Right cardiac atrium (tissue), 5 donors: ENCODE results near the gene FAM151A. TPM values are rescaled to one million over a fixed set of nuclear protein-coding genes. Genes with fewer than 3 reads are reported as not detected.
A peak's percentile ranks its signal among the peaks of the same experiment; 100 is the strongest.

Experiments used
- ATAC-seq, 2 donors: fragments of 200-7000 bp; cut with Tn5 transposase; one replicate each; pipeline versions ENCODE4 v1.8.0 to v1.9.1; 2020; ENCODE audit warnings: moderate library complexity in 2 of 2, mild to moderate bottlenecking in 1 of 2
- DNase-seq, 3 donors: peaks; one replicate each; pipeline ENCODE4 v3.0.0-alpha.2; 2020
- H3K27ac ChIP-seq: one replicate; pipeline ENCODE4 v1.5.1; 2013; ENCODE audit warnings: mild to moderate bottlenecking, low read length, control low read depth, moderate library complexity
- H3K27me3 ChIP-seq: one replicate; pipeline ENCODE4 v1.6.1; 2013; ENCODE audit not compliant: control insufficient read depth, insufficient read depth
- H3K4me1 ChIP-seq: one replicate; pipeline ENCODE4 v1.6.1; 2013; ENCODE audit warnings: low read length; ENCODE audit not compliant: control insufficient read depth, insufficient read depth
- H3K4me3 ChIP-seq: one replicate; pipeline ENCODE4 v1.5.1; 2013; ENCODE audit warnings: low read length, control low read depth
- H3K9me3 ChIP-seq: one replicate; pipeline ENCODE4 v1.6.1; 2013; ENCODE audit warnings: low read length; ENCODE audit not compliant: control insufficient read depth
- WGBS: extraction: QIAGEN DNeasy Blood & Tissue Kit; methylation state at CpG from one replicate; pipeline ENCODE4 v1.1.7; 2013; 5-methylcytosine and 5-hydroxymethylcytosine counted together
- intact Hi-C, 4 donors: fragments of 100-400 bp; cut with DNase I; formaldehyde crosslinking; loops; one replicate each; pipeline versions ENCODE4 v1.11.0 to v1.14.0; 2022 to 2023
- polyA plus RNA-seq: library from polyadenylated mRNA; stranded (reverse); fragments of 200-250 nt; gene quantifications from one replicate; pipeline ENCODE4 v1.2.3, GENCODE V29; 2013
- total RNA-seq, 4 donors: library from RNA; stranded (reverse); fragmentation: NEBNext Ultra II Directional; extraction: Animal tissue kit (Norgen Biotek cat#: 25700); gene quantifications; one replicate each; pipeline ENCODE4 v1.2.1, GENCODE V29; 2021
- donor health status: healthy with polysubstance abuse.
- donor health status: DM: no; HTN: yes; CAD: no.
- donor health status: DM: no; HTN: no; CAD: no.
- donor health status: DM: no; HTN: yes; CAD: no; lungs with severe emphysema.
- donor health status: DM: yes; HTN: yes; CAD: no.

FAM151A gene
- total and polyA plus RNA-seq, 5 donors = 0.15 to 0.72 (median 0.51) TPM; not detected in 1

DNA sequence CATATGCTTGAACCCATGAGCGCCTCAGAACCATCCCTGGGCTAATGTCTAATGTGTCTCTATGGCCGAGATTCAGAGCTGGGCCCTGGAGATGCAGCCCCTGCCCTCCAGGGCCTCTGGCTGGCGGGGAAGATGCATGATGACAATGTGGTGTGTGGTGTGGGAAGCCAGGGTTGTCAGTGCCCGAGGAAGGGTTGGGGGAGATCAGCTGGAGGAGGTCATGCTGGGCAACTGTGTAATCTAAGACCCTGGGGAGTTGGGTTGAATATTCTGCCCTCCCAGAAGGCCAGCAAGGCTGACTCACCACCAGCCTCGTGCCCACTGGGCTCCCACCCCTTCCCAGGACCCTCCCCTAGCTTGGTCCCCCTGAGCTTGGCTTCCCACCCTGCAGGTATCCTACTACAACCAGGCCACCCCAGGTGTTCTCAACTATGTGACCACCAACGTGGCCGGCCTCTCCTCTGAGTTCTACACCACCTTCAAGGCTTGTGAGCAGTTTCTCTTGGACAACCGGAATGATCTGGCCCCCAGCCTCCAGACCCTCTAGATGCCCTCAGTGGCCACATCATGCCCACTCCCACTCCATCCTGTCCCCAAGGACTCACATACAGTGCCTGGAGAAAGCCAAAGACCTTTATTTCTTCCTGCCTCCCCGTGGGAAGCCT lies 14.6 kb downstream of the FAM151A start:
- DNase-seq = peak in 1 of 3 donors; percentile 9
- 75% methylated on average over 9 of the region's 9 CpGs for WGBS

DNA sequence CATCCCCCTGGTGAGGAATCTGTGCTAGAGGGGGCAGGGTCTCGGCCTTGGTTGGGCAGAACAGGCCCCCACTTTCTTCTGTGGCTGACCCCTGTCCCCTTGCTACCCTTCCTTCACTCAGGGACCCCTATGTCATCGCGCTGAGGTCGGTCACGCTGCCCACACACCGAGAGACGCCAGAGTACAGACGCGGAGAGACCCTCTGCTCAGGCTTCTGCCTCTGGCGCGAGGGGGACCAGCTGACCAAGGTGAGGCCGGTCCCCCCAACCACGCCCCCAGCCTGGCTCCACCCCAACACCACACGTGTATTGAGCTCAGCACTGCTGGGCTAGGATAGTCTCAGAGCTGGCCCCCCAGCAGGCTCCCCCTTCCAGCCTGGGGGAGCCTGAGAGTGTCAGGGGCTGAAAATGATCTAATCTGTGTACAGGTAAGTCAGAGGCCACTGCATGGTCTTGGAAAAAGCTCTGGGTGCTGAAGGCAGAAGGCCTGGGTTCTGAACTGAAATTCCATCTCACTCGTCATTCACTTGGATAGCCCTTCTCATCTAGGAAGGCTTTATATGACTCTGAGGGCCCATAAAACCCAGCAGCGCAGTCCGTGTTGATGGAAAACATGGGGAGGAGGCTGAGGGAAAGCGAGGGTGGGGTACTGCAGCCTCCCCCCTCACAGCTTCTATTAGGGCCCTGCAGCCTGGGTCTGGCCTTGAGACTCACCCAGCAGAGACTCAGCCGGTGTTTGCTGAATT lies 15.3 kb downstream of the FAM151A start:
- intact Hi-C loops = no loop called here
- H3K9me3 ChIP-seq = no peaks in the 10 kb centered on the region
- H3K4me3 ChIP-seq = no peak overlapping the region
- no peaks in the 10 kb centered on the region for H3K27me3 ChIP-seq
- no peak for ATAC-seq
- H3K4me1 ChIP-seq = no peaks in the 10 kb centered on the region
- WGBS = 86% methylated on average over 19 of the region's 19 CpGs
- no peak overlapping the region for H3K27ac ChIP-seq
- DNase-seq = peak in 1 of 3 donors; percentile 44

More for the DNA sequence above, 14.6 kb downstream of the FAM151A start:
- Histone ChIP-seq H3K4me3 (no peak overlapping the region), H3K4me1 (no peaks in the 10 kb centered on the region), H3K27me3 (no peaks in the 10 kb centered on the region), H3K27ac (no peak overlapping the region), H3K9me3 (no peaks in the 10 kb centered on the region)
- intact Hi-C loops = no loop called here
- ATAC-seq = no peak

DNA sequence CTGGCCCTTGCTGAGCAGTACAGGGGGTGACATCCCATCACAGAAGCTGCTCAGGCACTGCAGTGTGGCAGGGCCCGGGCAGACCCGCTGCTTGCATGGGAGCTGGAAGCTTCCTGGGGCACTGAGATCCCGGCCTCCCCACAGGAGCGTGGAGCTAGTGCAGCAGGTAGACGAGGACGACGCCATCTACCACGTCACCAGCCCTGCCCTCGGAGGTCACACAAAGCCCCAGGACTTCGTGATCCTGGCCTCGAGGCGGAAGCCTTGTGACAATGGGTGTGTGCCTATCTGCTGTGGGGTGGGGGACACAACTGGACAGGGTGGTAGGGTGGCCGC lies 16.4 kb downstream of the FAM151A start:
- WGBS = 91% methylated on average over 13 of the region's 13 CpGs
- no peak overlapping the region for H3K4me3 ChIP-seq

DNA sequence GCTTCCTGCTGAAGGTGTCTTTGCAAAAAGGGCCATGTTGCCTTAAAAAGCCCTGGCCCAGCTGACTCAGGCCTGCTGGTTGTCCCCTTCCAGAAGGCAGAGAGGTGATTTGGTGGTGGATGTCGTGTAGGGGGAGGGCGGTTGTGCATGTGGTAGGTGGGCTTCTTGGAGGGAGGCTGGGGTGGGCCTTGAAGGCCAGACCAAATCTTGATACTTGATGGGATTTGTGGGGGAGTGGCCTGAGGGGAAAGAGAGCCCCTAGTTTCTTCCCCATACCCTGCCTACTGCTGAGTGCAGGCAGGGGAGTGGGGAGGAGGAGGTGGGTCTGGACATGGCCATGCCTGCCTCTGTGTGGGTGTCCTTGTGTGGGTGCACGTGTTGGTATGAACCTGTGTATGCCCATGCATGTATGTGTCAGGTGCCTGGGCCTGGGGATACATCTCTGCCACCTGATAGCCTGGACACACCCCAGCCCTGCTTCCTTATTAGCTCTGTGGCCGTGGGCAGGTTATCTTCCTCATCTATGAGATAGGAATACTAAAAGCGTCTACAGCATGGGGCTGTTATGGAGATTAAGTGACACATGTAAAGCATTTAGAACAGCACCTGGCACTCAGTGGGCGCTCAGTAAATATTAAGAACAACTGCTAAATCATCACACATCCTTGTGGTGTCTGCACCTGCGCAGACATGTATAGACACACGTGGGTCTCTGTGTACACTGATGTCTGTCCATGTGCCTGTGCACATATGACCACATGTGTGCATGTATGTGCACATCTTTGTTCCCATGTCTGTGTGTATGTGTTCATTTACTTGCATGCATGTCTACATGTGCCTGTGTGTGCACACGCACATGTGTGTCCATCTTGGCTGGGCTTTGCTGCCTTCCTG lies 17.0 kb downstream of the FAM151A start:
- no peak for ATAC-seq
- 82% methylated on average over 9 of the region's 9 CpGs for WGBS
- intact Hi-C loops = no loop called here
- Histone ChIP-seq H3K4me1 (no peaks in the 10 kb centered on the region), H3K9me3 (no peaks in the 10 kb centered on the region), H3K27me3 (no peaks in the 10 kb centered on the region), H3K27ac (no peak overlapping the region), H3K4me3 (no peak overlapping the region)
- DNase-seq = peak in 1 of 3 donors; percentile 21

More for the DNA sequence above, 16.4 kb downstream of the FAM151A start:
- intact Hi-C loops = no loop called here
- H3K4me1 ChIP-seq = no peaks in the 10 kb centered on the region
- no peaks in the 10 kb centered on the region for H3K9me3 ChIP-seq
- ATAC-seq (no peak), DNase-seq (peak in 1 of 3 donors; percentile 39)
- no peaks in the 10 kb centered on the region for H3K27me3 ChIP-seq
- no peak overlapping the region for H3K27ac ChIP-seq

DNA sequence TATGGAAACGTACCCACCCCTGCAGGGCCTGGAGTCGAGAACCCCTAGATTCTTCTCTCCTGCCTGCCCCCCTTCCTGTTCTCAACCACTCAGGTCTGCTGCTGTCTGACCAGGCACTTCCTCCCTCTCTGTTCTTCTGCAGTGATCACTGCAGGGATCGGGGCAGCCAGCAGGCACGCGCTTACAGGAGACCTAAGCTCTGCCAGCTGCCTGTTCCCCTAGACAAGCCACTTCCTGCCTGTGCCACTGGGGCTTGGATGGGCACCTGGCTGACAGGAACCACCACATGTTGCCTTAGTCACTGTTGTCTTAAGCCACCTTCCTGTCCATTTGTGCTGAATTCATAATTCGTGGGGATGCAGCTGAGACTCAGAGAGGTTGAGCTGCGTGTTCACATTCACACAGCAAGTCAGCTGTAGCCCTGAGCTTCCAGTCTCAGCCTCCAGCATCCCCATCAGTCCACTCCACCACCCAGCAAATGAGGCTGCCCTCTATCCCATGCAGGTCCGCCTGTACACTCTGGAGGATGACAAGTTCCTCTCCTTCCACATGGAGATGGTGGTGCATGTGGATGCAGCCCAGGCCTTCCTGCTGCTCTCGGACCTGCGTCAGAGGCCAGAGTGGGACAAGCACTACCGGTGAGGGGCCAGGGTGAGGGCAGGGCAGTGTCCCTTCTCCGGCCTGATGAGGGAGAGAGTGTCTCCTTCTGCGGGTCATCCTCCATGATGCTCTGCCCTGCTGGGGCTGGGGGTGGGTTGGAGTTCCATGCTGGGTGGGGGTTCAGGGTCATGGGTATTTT lies 18.6 kb downstream of the FAM151A start:
- ATAC-seq (no peak), DNase-seq (peak in 1 of 3 donors; percentile 25)
- Histone ChIP-seq H3K4me1 (no peaks in the 10 kb centered on the region), H3K4me3 (no peak overlapping the region), H3K9me3 (no peaks in the 10 kb centered on the region), H3K27me3 (no peaks in the 10 kb centered on the region), H3K27ac (no peak overlapping the region)
- intact Hi-C loops = no loop called here
- 84% methylated on average over 13 of the region's 13 CpGs for WGBS

DNA sequence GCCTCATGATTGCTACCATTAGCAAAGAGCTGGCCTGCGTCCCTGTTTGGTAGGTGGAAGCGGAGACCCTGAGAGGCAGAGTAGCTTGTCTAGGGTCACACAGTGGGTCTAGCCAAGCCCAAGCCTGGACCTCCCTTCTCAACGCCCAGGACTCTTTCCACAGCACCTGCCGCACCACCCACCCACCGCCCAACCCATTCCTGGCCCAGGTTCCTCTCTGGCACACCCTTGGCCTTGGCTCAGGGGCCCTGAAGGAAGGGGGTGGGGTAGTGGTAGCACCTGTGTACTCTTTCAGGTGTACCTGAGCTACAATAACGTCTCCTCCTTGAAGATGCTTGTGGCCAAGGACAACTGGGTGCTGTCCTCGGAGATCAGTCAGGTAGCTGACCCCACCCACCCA lies 19.3 kb downstream of the FAM151A start:
- 88% methylated on average over 7 of the region's 7 CpGs for WGBS
- H3K27me3 ChIP-seq = no peaks in the 10 kb centered on the region
- no peaks in the 10 kb centered on the region for H3K9me3 ChIP-seq
- no peak overlapping the region for H3K4me3 ChIP-seq
- ATAC-seq (no peak), DNase-seq (peak in 1 of 3 donors; percentile 48)
- H3K4me1 ChIP-seq = no peaks in the 10 kb centered on the region
- intact Hi-C loops = no loop called here
- H3K27ac ChIP-seq = no peak overlapping the region

DNA sequence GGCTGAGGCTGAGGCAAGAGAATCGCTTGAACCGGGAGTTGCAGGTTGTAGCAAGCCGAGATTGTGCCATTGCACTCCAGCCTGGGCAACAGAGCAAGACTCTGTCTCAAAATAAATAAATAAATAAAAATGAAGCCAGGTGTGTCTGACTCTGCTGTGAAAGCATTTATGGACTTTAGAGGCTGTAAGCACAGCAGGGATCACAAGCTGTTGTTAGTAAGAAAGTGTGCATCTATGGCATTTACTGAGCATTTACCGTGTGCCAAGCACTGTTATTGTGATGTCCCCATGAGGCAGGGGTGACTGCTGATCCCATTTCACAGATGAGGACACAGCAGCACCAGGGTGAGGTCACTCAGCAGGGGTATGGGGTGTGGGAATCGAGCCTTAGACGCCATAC lies 20.1 kb downstream of the FAM151A start:
- no peak overlapping the region for H3K4me3 ChIP-seq
- intact Hi-C loops = no loop called here

DNA sequence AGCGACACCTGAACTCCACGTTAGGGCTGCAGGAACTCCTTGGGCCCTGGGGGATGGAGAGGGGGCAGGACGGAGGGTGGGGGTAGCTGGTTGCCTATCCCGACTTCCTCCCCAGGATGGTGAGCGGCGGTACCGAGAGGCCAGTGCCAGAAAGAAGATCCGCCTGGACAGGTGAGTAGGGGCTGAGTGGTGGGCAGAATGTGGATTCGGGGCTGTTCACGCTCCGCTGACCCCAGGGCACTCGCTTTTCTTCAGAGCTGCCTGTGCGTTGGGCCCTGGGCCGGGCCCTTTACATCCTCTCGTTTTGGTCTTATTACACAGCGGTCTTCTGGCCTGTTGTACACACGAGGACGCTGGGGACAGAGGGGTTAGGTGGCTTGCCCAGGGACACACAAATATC lies 20.8 kb downstream of the FAM151A start:
- Histone ChIP-seq H3K27me3 (no peaks in the 10 kb centered on the region), H3K9me3 (no peaks in the 10 kb centered on the region), H3K27ac (no peak overlapping the region), H3K4me3 (no peak overlapping the region), H3K4me1 (no peaks in the 10 kb centered on the region)
- DNase-seq (peak in 1 of 3 donors; percentile 37), ATAC-seq (no peak)
- 92% methylated on average over 18 of the region's 18 CpGs for WGBS
- intact Hi-C loops = no loop called here

More for the DNA sequence above, 20.1 kb downstream of the FAM151A start:
- H3K4me1 ChIP-seq = no peaks in the 10 kb centered on the region
- no peak overlapping the region for H3K27ac ChIP-seq
- no peaks in the 10 kb centered on the region for H3K27me3 ChIP-seq
- ATAC-seq = no peak
- WGBS = 87% methylated on average over 6 of the region's 6 CpGs
- no peak for DNase-seq
- no peaks in the 10 kb centered on the region for H3K9me3 ChIP-seq

DNA sequence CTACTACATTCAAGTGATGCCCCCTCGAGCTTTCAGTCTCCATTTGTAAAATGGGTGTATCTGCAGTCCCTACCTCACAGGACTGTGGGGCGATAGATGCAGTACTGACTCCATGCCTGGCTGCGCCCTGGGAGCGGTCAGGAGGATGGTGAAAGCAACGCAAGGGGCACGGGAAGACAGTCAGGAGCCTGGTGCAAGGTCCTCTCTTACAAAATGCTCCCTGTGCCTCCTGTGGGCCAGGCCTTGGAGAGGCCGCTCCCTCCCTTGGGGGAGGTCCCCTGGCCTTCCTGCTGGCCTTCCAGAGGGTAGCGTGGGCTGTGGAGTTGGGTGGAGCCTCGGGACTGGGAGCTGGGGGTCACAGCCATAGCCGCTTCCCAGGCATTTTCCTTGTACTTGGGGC lies 21.6 kb downstream of the FAM151A start:
- ATAC-seq = no peak
- Histone ChIP-seq H3K27me3 (no peaks in the 10 kb centered on the region), H3K4me1 (no peaks in the 10 kb centered on the region), H3K9me3 (no peaks in the 10 kb centered on the region), H3K4me3 (no peak overlapping the region), H3K27ac (no peak overlapping the region)
- DNase-seq = peak in 1 of 3 donors; percentile 40
- WGBS = 76% methylated on average over 10 of the region's 10 CpGs
- intact Hi-C loops = no loop called here

DNA sequence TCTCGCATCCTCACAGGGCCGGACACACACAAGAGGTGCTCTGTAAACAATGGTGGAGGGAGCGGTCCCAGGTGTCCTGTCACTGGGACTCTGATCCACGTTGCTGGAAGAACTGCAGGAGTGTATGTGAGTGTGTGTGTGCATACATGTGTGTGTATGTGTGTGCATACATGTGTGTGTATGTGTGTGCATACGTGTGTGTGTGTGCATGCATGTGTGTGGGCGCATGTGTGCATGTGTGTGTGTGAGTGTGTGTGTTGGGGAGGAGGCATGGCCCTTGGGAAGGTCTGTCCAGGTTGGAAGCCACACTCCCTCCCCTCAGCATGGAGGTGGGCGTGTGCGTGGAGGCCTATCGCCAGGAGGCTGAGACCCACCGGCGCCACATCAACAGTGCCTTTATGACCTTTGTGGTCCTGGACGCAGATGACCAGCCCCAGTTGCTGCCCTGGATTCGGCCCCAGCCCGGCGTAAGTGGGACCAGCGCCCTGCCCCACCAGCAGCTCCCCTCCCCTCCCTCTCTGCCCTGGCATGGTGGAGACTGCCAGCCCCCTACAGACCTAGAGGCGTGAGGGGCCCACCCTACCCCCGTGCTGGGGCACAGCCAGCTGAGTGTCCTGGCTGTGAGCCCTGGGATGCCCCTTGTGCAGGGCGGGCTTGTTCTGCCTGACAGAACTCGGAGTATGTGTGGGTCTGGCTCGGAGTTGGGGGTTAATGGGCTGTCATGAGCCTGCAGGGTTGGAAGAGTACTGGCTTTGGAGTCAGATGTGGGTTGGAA lies 22.2 kb downstream of the FAM151A start:
- Histone ChIP-seq H3K9me3 (no peaks in the 10 kb centered on the region), H3K27ac (no peak overlapping the region), H3K4me3 (no peak overlapping the region), H3K4me1 (peaks cover 2% of the 10 kb centered on the region), H3K27me3 (no peaks in the 10 kb centered on the region)
- peak in 2 of 3 donors; percentile 64 to 72 for DNase-seq
- intact Hi-C loops = no loop called here
- WGBS = 73% methylated on average over 21 of the region's 21 CpGs
- ATAC-seq = peak; percentile 41 to 64
